Gastroesophageal sphincter (tissue), 3 donors: Measurements from ENCODE around the gene UBTFL1.

Source experiments
- CTCF ChIP-seq, 4 experiments: fragments of 200-600 bp in 2 of 4; fragments of 450-650 bp in 2 of 4; sonication (generic) in 1 of 4; IDR thresholded peaks; one replicate each; pipeline ENCODE4 v1.5.1; 2017 to 2019; ENCODE audit warnings: antibody characterized with exemption in 4 of 4, mild to moderate bottlenecking in 2 of 4, moderate library complexity in 2 of 4
- POLR2A ChIP-seq, 2 donors: fragments of 450-650 bp; IDR thresholded peaks; one replicate each; pipeline ENCODE4 v1.6.1; 2017; ENCODE audit warnings: antibody characterized with exemption in 2 of 2, mild to moderate bottlenecking in 2 of 2, moderate library complexity in 1 of 2
- POLR2AphosphoS5 ChIP-seq: sonication (generic); formaldehyde crosslinking; IDR thresholded peaks from one replicate; pipeline ENCODE4 v1.6.1; 2017; ENCODE audit warnings: antibody characterized with exemption

- TF ChIP-seq POLR2A (IDR thresholded peaks at IDR 0.05) (no peak), POLR2AphosphoS5 (no peak), CTCF (IDR thresholded peaks at IDR 0.05) (no peak)
Observed at GRCh38 chr11:90120191-90120590, 34.4 kb downstream of the UBTFL1 start.
